Body of pancreas (tissue), 4 donors: ENCODE data around the gene ADSS1. TPM values are rescaled to one million over a fixed set of nuclear protein-coding genes. Genes with fewer than 3 reads are reported as not detected.

Experiments used
- ATAC-seq: fragments of 150-250 bp; one replicate; pipeline ENCODE4 v1.9.1; 2016
- DNase-seq, 4 donors: peaks; one replicate each; pipeline ENCODE4 v3.0.0-alpha.2; 2019
- H3K27ac ChIP-seq, 4 donors: fragments of 200-600 bp; sonication (generic); 1 replicate in 3 of 4; 2 replicates in 1 of 4; pipeline versions ENCODE4 v1.5.1 to v1.6.1; 2016 to 2019; ENCODE audit warnings: mild to moderate bottlenecking in 1 of 4, mixed read lengths in 1 of 4, moderate library complexity in 1 of 4
- H3K27me3 ChIP-seq, 2 donors: fragments of 200-600 bp; sonication (generic); one replicate each; pipeline ENCODE4 v1.6.0; 2016; ENCODE audit warnings: mild to moderate bottlenecking in 1 of 2
- H3K36me3 ChIP-seq, 2 donors: fragments of 200-600 bp; sonication (generic); replicated peaks in 1 of 2; 2 replicates each; pipeline ENCODE4 v1.5.1; 2016; ENCODE audit warnings: low read depth in 2 of 2; ENCODE audit not compliant: insufficient read depth in 1 of 2
- H3K4me1 ChIP-seq: fragments of 200-600 bp; sonication (generic); one replicate; pipeline ENCODE4 v1.6.0; 2016
- H3K4me3 ChIP-seq, 2 donors: fragments of 200-600 bp; sonication (generic); 1 replicate in 1 of 2; 2 replicates in 1 of 2; pipeline ENCODE4 v1.5.1; 2016 to 2019
- H3K9me3 ChIP-seq, 3 donors: fragments of 200-600 bp; sonication (generic); 1 replicate in 2 of 3; 2 replicates in 1 of 3; pipeline ENCODE4 v1.5.1; 2016
- CTCF ChIP-seq, 7 experiments: fragments of 450-650 bp in 4 of 7; fragments of 200-600 bp in 3 of 7; sonication (generic) in 3 of 7; IDR thresholded peaks; one replicate each; pipeline ENCODE4 v1.5.1; 2016 to 2019; ENCODE audit warnings: antibody characterized with exemption in 7 of 7
- POLR2A ChIP-seq, 3 donors: fragments of 450-650 bp; IDR thresholded peaks; one replicate each; pipeline ENCODE4 v1.6.1; 2016; ENCODE audit warnings: antibody characterized with exemption in 3 of 3, mild to moderate bottlenecking in 2 of 3
- WGBS, 2 donors: methylation state at CpG; one replicate each; pipeline ENCODE4 v1.1.5; 2017; 5-methylcytosine and 5-hydroxymethylcytosine counted together
- intact Hi-C: fragments of 100-400 bp; cut with DNase I; formaldehyde crosslinking; loops from one replicate; pipeline ENCODE4 v1.15.1; 2023
- microRNA-seq, 2 donors: library from miRNA; unstranded; fragments of <30 nt; microRNA quantifications; one replicate each; pipeline ENCODE4, GENCODE V29; 2016; ENCODE audit warnings: borderline number of aligned reads in 2 of 2, borderline replicate concordance in 2 of 2
- small RNA-seq: library from RNA; depleted of rRNA; stranded (forward); fragments of <200 nt; gene quantifications from one replicate; pipeline ENCODE3, GENCODE V24; 2016
- total RNA-seq, 2 donors: library from RNA; depleted of rRNA; stranded (reverse); fragments of >200 nt; gene quantifications; one replicate each; pipeline ENCODE4 v1.1.0, GENCODE V29; 2016

ADSS1 gene
- total RNA-seq, 2 donors from 2014 or later, result 4.0 to 4.7 TPM

DNA sequence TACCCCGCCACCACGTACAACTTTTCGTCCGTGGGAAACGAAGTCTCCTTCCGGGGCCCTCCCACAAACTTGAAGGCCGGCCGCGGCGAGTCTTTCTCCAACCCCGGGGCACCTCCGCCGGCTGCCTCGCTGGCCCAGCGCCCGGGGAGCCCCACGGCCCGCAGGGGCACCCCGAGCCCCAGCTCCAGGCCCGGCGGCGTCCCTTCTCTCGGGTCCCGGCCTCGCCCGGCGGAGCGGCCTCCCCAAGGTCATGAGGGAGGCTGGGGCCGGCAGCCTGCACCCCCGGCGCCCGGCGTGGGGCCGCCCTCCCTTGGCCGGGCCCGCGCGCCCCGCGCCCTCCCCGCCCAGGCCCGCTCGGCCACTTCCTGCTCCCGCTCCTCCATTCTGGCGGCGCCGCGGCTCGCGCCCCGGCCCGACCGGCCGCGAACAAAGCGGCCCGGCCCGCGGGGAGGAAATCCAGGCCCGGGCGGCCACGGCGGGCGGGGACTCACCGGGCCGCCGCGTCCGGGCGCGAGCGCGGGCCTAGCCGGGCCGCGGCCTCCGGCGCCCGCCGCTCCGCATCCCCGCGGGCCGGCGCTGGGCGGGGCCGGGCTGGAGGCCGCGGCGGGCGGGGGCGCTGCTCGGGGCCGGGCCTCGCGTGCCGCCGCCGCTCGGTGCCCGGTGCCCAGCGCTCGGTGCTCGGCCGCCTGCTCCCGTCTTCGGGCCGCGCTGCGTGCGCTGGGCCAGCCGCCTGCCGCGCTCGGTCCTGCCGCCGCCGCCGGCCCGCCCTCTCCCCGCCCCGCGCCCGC lies 71.2 kb downstream of the ADSS1 start, which contains the start of gene AKT1:
Gene AKT1 (minus strand): TSS at position 756 of the 788 bp plus-strand sequence. CDS start 3,105 bp downstream, outside the sequence.
- H3K9me3 ChIP-seq, result no peaks in the 10 kb centered on the region
- peaks cover 0 to 2% of the 10 kb centered on the region in 2 donors for H3K36me3 ChIP-seq
- intact Hi-C loops, result no loop called here
- no peak for TF ChIP-seq CTCF (IDR thresholded peaks at IDR 0.05)
- no peak for TF ChIP-seq POLR2A (IDR thresholded peaks at IDR 0.05)
- peak within 1 kb of the TSS; percentile 50 to 56 for H3K4me3 ChIP-seq
- H3K27me3 ChIP-seq, result no peaks in the 10 kb centered on the region
- DNase-seq (peak; percentile 44 to 54 (median 48)), ATAC-seq (peak; percentile 47)
- 0% methylated on average over 3 to 58 of the region's 124 CpGs for WGBS, 2 donors
- H3K27ac ChIP-seq, result peak within 1 kb of the TSS; percentile 68 to 89 (median 83)
- H3K4me1 ChIP-seq, result peaks cover 73% of the 10 kb centered on the region

DNA sequence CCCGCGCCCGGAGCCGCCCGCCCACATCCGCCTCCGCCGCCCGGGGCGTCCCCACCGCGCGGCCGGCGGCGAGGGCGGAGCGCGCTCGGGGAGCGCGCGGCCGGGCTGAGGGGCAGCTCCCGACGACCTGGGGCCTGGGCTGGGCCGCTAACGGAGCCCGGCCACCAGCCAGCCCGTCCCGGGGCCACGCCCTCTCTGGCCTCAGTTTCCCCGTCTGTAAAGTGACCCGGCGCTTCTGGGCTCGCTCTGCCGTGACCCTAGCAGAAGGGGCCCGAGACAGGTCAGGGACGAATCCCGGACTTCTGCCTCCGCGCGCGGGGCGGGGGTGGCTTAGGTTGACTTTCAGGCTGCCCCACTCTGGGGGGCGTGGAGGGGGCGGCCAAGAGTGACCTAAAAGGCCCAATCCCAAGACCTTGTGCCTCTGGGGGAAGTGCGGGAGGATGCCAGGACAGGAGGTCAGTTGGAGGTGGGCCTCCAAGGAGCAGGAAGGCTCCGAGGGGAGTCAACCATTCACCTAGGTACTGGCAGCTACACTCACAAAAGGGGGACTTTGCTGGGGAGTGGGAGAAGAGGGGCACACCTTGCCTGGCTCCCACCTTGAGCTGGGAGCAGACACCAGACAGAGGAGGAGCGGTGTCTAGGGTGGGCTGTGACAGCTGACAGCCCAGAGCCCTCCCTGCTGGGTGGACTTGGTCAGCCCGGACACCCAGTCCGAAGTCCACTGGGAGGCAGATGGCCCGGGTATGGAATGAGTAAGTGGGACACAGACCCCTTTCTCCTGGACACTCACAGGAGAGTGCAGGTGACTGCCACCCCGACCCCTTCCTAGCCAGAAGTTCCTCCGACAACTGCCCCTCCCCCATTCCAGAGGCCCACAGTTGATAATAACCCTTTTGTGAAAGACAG lies 72.0 kb downstream of the ADSS1 start:
- no peaks in the 10 kb centered on the region for H3K36me3 ChIP-seq
- ATAC-seq (peak; percentile 64), DNase-seq (peak; percentile 56 to 70 (median 62))
- H3K9me3 ChIP-seq, result no peaks in the 10 kb centered on the region
- H3K4me3 ChIP-seq, result no peak overlapping the region
- intact Hi-C loops, result no loop called here
- H3K27ac ChIP-seq, result peak overlapping the region; percentile 68 to 89 (median 83)
- H3K27me3 ChIP-seq, result no peaks in the 10 kb centered on the region
- H3K4me1 ChIP-seq, result peaks cover 70% of the 10 kb centered on the region
- TF ChIP-seq CTCF (IDR thresholded peaks at IDR 0.05) (no peak), POLR2A (IDR thresholded peaks at IDR 0.05) (peak; percentile 51 to 74 (median 71))
- 12 to 49% methylated on average over 7 to 27 of the region's 55 CpGs for whole genome bisulfite sequencing, 2 donors

DNA sequence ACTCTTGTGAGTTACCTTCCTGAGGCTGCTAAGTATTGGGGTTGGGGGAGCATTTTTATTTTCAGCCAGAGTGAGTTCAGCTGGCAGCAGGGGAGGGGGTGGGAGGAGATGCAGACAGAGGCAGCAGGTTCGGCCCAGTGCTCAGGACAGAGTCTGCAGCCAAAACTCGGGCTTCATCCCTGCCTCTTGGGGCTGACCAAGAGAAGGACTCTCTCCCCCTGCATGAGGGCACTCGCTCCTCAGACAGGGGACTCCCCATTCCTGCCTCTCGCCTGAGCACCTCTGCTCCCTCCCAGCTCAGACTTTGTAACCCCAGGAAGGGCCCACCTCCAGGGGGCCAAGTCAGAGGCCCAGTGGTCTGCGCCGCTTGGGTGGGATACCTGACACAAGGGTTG lies 72.7 kb downstream of the ADSS1 start:
- Histone ChIP-seq H3K27ac (peak overlapping the region; percentile 68 to 89 (median 83)), H3K4me1 (peaks cover 70% of the 10 kb centered on the region)

More for the DNA sequence above, 72.7 kb downstream of the ADSS1 start:
- Histone ChIP-seq H3K36me3 (no peaks in the 10 kb centered on the region), H3K4me3 (no peak overlapping the region), H3K9me3 (no peaks in the 10 kb centered on the region), H3K27me3 (no peaks in the 10 kb centered on the region)
- DNase-seq (no peak), ATAC-seq (no peak)
- no peak for TF ChIP-seq POLR2A (IDR thresholded peaks at IDR 0.05)
- no peak for TF ChIP-seq CTCF (IDR thresholded peaks at IDR 0.05)
- intact Hi-C loops, result no loop called here
- WGBS, 2 donors, result 79% methylated on average over 6 of the region's 6 CpGs; no CpG with 5 or more reads in 1 of the 2 donors

Small RNAs within 50 kb of the gene (microRNA-seq; reads per million reads assigned to microRNA genes)
- 0 reads per million in 2 donors for gene MIR4710

Small RNAs within 50 kb of the gene (small RNA-seq; reads per million reads assigned to genes)
- gene MIR4710, result not detected

Other genes starting within 250 kb of the ADSS1 start
- 10 to 100 TPM in 1 of 2 donors, not detected in 1; 19.4 TPM for gene C14orf180, start 144.5 kb upstream of the ADSS1 start, total RNA-seq
- 1 to 10 TPM; 2.6 to 9.6 TPM for gene TMEM179, start 119.5 kb upstream of the ADSS1 start, total RNA-seq
- gene INF2, start 34.6 kb upstream of the ADSS1 start, total RNA-seq, result 10 to 100 TPM; 46.2 to 90.3 TPM
- 100 to 1,000 TPM; 111 to 130 TPM for gene SIVA1, start 28.9 kb downstream of the ADSS1 start, total RNA-seq
- gene AKT1, start 71.5 kb downstream of the ADSS1 start, total RNA-seq, result 100 to 1,000 TPM in 1 of 2 donors, 10 to 100 TPM in 1; 74.2 to 151 TPM
- 10 to 100 TPM; 10.6 to 21.8 TPM for gene ZBTB42, start 76.9 kb downstream of the ADSS1 start, total RNA-seq
- 10 to 100 TPM; 23.6 to 41.9 TPM for gene CEP170B, start 141.0 kb downstream of the ADSS1 start, total RNA-seq
- not detected for gene PLD4, start 200.7 kb downstream of the ADSS1 start, total RNA-seq